Heart left ventricle (tissue), 13 donors: ENCODE data around the gene TJP3.

Experiments used
- POLR2A ChIP-seq, 2 donors: fragments of 450-650 bp; IDR thresholded peaks; one replicate each; pipeline ENCODE4 v1.6.1; 2017; ENCODE audit warnings: antibody characterized with exemption in 2 of 2, mild to moderate bottlenecking in 2 of 2, moderate library complexity in 2 of 2
- TF ChIP-seq, protein P1 (sequence below), 12 donors: fragments of 200-600 bp; sonication (generic) in 4 of 12; IDR thresholded peaks; one replicate each; pipeline versions ENCODE4 v1.5.0 to v1.8.0; 2018 to 2022; ENCODE audit warnings: antibody characterized with exemption in 12 of 12, mild to moderate bottlenecking in 5 of 12
- donor health status: ischemic (EF 13 %, LVEDD 7.1; RV severe dilation, severe dysfunction).
- donor health status: DM: no; HTN: yes; CAD: no.
- donor health status: DM: no; HTN: no; CAD: no.
- donor health status: ischemic (EF 25% LVEDD 6.9; RV normal size, moderate dysfunction).
- donor health status: ischemic (EF 25% LVEDD 5.7; RV mildly dilated, moderate dysfunction).
- donor health status: ischemic (EF 35%, LVEDD 5.7; RV mildly dilated, moderate dysfunction).
- donor health status: nonischemic (EF 11% LVEDD 7.7; RV severe dilation, severe dysfunction).
- donor health status: DM: yes; HTN: yes; CAD: no.
- donor health status: PGD.
- donor health status: ischemic (EF 29% LVEDD 5.4; RV normal size, mild dysfunction).
- donor health status: nonischemic (EF 23%, LVEDD 6.1; RV moderate dilation, normal function).

DNA sequence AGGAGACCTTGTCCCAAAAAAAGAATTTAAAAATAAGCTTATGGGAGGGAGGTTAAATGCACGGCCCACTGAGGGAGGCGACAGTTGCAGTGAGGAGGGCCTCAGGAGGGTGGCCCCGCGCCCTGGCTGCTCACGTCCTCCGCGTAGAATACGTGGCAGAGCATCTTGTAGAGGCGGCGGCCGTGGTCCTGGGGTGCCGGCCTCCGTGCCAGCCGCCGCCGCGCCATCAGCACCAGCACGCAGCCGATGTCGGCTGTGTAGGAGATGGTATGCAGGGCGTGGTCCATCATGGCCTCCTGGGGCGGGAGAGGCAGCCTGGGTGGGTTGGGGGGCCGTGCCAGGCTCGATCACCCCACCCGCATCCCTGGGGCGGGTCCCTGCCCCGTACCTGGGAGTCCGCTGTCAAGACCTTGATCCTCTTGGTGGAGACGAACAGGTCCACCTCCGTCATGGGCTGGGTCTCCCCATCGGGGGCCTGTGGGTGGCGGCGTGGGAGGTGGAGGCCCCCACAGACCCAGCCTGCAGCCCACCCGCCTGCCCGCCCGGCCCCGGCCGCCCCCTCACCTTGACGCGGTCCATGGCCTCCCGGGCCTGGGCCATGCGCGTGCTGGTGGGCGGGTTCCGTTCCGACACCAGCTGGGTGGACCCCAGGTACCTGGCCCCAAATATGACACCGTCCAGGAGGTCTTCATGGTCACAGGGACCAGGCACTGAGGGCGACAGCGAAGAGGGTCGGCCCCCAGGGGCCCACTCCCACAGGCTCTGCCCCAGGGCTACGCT is 45.6 kb downstream of the TJP3 start:
- TF ChIP-seq, protein P1, sequence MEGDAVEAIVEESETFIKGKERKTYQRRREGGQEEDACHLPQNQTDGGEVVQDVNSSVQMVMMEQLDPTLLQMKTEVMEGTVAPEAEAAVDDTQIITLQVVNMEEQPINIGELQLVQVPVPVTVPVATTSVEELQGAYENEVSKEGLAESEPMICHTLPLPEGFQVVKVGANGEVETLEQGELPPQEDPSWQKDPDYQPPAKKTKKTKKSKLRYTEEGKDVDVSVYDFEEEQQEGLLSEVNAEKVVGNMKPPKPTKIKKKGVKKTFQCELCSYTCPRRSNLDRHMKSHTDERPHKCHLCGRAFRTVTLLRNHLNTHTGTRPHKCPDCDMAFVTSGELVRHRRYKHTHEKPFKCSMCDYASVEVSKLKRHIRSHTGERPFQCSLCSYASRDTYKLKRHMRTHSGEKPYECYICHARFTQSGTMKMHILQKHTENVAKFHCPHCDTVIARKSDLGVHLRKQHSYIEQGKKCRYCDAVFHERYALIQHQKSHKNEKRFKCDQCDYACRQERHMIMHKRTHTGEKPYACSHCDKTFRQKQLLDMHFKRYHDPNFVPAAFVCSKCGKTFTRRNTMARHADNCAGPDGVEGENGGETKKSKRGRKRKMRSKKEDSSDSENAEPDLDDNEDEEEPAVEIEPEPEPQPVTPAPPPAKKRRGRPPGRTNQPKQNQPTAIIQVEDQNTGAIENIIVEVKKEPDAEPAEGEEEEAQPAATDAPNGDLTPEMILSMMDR (IDR thresholded peaks at IDR 0.05): no peak
- TF ChIP-seq POLR2A (IDR thresholded peaks at IDR 0.05): no peak
